BE2C (cell line): ENCODE results near the gene ICAM4.

Experiments used
- DNase-seq: peaks from one replicate; pipeline ENCODE4 v3.0.0-alpha.2; 2020
- H3K27me3 ChIP-seq: fragments of 250-450 bp; sonication (Bioruptor Pico); 2 replicates; pipeline ENCODE4 v1.5.1; 2020; ENCODE audit warnings: mild to moderate bottlenecking
- H3K36me3 ChIP-seq: fragments of 250-450 bp; sonication (Bioruptor Pico); 2 replicates; pipeline ENCODE4 v1.5.1; 2020; ENCODE audit warnings: mild to moderate bottlenecking
- H3K4me1 ChIP-seq: fragments of 250-450 bp; sonication (Bioruptor Pico); 2 replicates; pipeline ENCODE4 v1.5.1; 2020
- H3K4me3 ChIP-seq: 2 replicates; pipeline ENCODE4 v1.5.1; 2011; ENCODE audit warnings: low read depth, low read length
- H3K9me3 ChIP-seq: fragments of 250-450 bp; sonication (Bioruptor Pico); 2 replicates; pipeline ENCODE4 v1.5.1; 2020
- CTCF ChIP-seq: IDR thresholded peaks from 2 replicates; pipeline ENCODE4 v1.5.1; 2012; ENCODE audit warnings: mild to moderate bottlenecking, low read depth, low read length

The ICAM4 gene

GRCh38 chr19:10320602-10321416 lies 34.1 kb downstream of the ICAM4 start:
- TF ChIP-seq CTCF = no peak
- Histone ChIP-seq H3K27me3 (no peaks in the 10 kb centered on the region), H3K4me3 (no peak overlapping the region), H3K9me3 (no peaks in the 10 kb centered on the region), H3K4me1 (peaks cover 13% of the 10 kb centered on the region), H3K36me3 (peaks cover 82% of the 10 kb centered on the region)
- no peak for DNase-seq

- Histone ChIP-seq H3K27me3 (no peaks in the 10 kb centered on the region), H3K36me3 (peaks cover 88% of the 10 kb centered on the region), H3K4me3 (no peak overlapping the region), H3K9me3 (no peaks in the 10 kb centered on the region), H3K4me1 (peaks cover 12% of the 10 kb centered on the region)
- DNase-seq = no peak
- TF ChIP-seq CTCF = no peak
These were observed 34.7 kb downstream of the ICAM4 start for GRCh38 chr19:10321417-10321797.

GRCh38 chr19:10321874-10322835 lies 35.4 kb downstream of the ICAM4 start:
- no peaks in the 10 kb centered on the region for H3K9me3 ChIP-seq
- peaks cover 8% of the 10 kb centered on the region for H3K4me1 ChIP-seq
- TF ChIP-seq CTCF = no peak
- no peak overlapping the region for H3K4me3 ChIP-seq
- no peaks in the 10 kb centered on the region for H3K27me3 ChIP-seq
- H3K36me3 ChIP-seq = peaks cover 90% of the 10 kb centered on the region
- DNase-seq = no peak

- H3K36me3 ChIP-seq = peaks cover 99% of the 10 kb centered on the region
These were observed 39.0 kb downstream of the ICAM4 start for GRCh38 chr19:10325732-10326131.

GRCh38 chr19:10327793-10328192 lies 41.0 kb downstream of the ICAM4 start:
- Histone ChIP-seq H3K4me1 (peaks cover 7% of the 10 kb centered on the region), H3K4me3 (no peak overlapping the region), H3K36me3 (peaks cover 88% of the 10 kb centered on the region), H3K9me3 (no peaks in the 10 kb centered on the region), H3K27me3 (no peaks in the 10 kb centered on the region)
- DNase-seq = no peak
- no peak for TF ChIP-seq CTCF

More at GRCh38 chr19:10325732-10326131, 39.0 kb downstream of the ICAM4 start:
- no peaks in the 10 kb centered on the region for H3K27me3 ChIP-seq
- no peak overlapping the region for H3K4me3 ChIP-seq
- no peak for DNase-seq
- H3K9me3 ChIP-seq = no peaks in the 10 kb centered on the region
- peaks cover 8% of the 10 kb centered on the region for H3K4me1 ChIP-seq
- TF ChIP-seq CTCF = no peak
